H1 (cell line): ENCODE measurements around the gene AMOTL2. TPM values are rescaled to one million over a fixed set of nuclear protein-coding genes. Genes with fewer than 3 reads are reported as not detected.

Experiments used
- CTCF ChIA-PET: fragments of 300-600 bp; sonication (Branson Sonifier 250); formaldehyde crosslinking; loops from one replicate; lab custom pipeline; 2021; ENCODE audit not compliant: partially characterized antibody; lab: Charles Lee
- POLR2A ChIA-PET: fragments of 300-600 bp; sonication (Branson Sonifier 250); formaldehyde crosslinking; loops from one replicate; lab custom pipeline; 2021; ENCODE audit warnings: inconsistent platforms; ENCODE audit not compliant: partially characterized antibody; lab: Charles Lee
- DNase-seq, 2 experiments: peaks; one replicate each; pipeline versions ENCODE4 v3.0.0 to v3.0.0-alpha.2; 2010 to 2022; ENCODE audit warnings: low spot score in 2 of 2, low read depth in 1 of 2, mixed read lengths in 1 of 2
- FAIRE-seq: peaks from 2 replicates; lab custom pipeline; 2011; peaks lifted over from hg19 to GRCh38; lab: Jason Lieb, UNC
- H2AFZ ChIP-seq: 2 replicates; pipeline ENCODE4 v1.8.1; 2012; ENCODE audit warnings: low read length, inconsistent platforms
- H2AK5ac ChIP-seq: 2 replicates; pipeline ENCODE4 v1.6.1; 2013; ENCODE audit warnings: low read depth, low read length
- H2BK120ac ChIP-seq: replicated peaks from 2 replicates; pipeline ENCODE3; 2013; ENCODE audit warnings: low read depth, low read length, inconsistent platforms
- H2BK12ac ChIP-seq: 2 replicates; pipeline ENCODE4 v1.6.1; 2013; ENCODE audit warnings: low read depth, low read length
- H2BK15ac ChIP-seq: 2 replicates; pipeline ENCODE4 v1.6.1; 2013; ENCODE audit warnings: low read length
- H2BK20ac ChIP-seq: 2 replicates; pipeline ENCODE4 v1.6.1; 2013; ENCODE audit warnings: low read length
- H2BK5ac ChIP-seq: 2 replicates; pipeline ENCODE4 v1.6.1; 2013; ENCODE audit warnings: low read depth, low read length
- H3K14ac ChIP-seq: 2 replicates; pipeline ENCODE4 v1.6.1; 2013; ENCODE audit warnings: inconsistent platforms; ENCODE audit not compliant: insufficient read length
- H3K18ac ChIP-seq: 2 replicates; pipeline ENCODE4 v1.6.1; 2013; ENCODE audit warnings: low read length; ENCODE audit errors: extremely low read depth
- H3K23ac ChIP-seq: 2 replicates; pipeline ENCODE4 v1.6.1; 2013; ENCODE audit warnings: inconsistent platforms; ENCODE audit not compliant: insufficient read length
- H3K23me2 ChIP-seq: 2 replicates; pipeline ENCODE4 v1.6.1; 2013; ENCODE audit warnings: low read depth, low read length
- H3K27ac ChIP-seq: 2 replicates; pipeline ENCODE4 v1.6.1; 2011; ENCODE audit warnings: low read depth, low read length, inconsistent platforms
- H3K27me3 ChIP-seq, 4 experiments: replicated peaks in 1 of 4; 1 replicate in 1 of 4; 2 replicates in 3 of 4; pipeline versions ENCODE4 v1.6.1 to v1.8.1; 2011 to 2013; ENCODE audit warnings: low read length in 3 of 4, mild to moderate bottlenecking in 3 of 4, inconsistent platforms in 2 of 4, mixed read lengths in 2 of 4, moderate library complexity in 1 of 4; ENCODE audit not compliant: control insufficient read depth in 3 of 4, insufficient read depth in 3 of 4; ENCODE audit errors: extremely low read depth in 1 of 4
- H3K36me3 ChIP-seq, 4 experiments: 2 replicates each; pipeline versions ENCODE4 v1.6.1 to v1.8.1; 2011 to 2013; ENCODE audit warnings: mild to moderate bottlenecking in 4 of 4, low read length in 3 of 4, moderate library complexity in 2 of 4, control low read depth in 1 of 4, inconsistent platforms in 1 of 4; ENCODE audit not compliant: insufficient read depth in 4 of 4, control insufficient read depth in 2 of 4
- H3K4ac ChIP-seq: replicated peaks from 2 replicates; pipeline ENCODE3; 2013; ENCODE audit warnings: low read length, low read depth, mixed read lengths, inconsistent platforms; ENCODE audit not compliant: insufficient read length
- H3K4me1 ChIP-seq, 4 experiments: replicated peaks in 1 of 4; 1 replicate in 1 of 4; 2 replicates in 3 of 4; pipeline versions ENCODE4 v1.6.1 to v1.8.1; 2011 to 2013; ENCODE audit warnings: low read length in 3 of 4, inconsistent platforms in 2 of 4, mixed read lengths in 1 of 4; ENCODE audit not compliant: insufficient read depth in 4 of 4, control insufficient read depth in 3 of 4
- H3K4me2 ChIP-seq, 2 experiments: 2 replicates each; pipeline versions ENCODE4 v1.6.1 to v1.8.1; 2011 to 2013; ENCODE audit warnings: low read depth in 2 of 2, low read length in 2 of 2, control low read depth in 1 of 2, inconsistent platforms in 1 of 2, mild to moderate bottlenecking in 1 of 2; ENCODE audit not compliant: insufficient read depth in 1 of 2
- H3K4me3 ChIP-seq, 4 experiments: fragments of 200-600, 300-600 bp in 1 of 4; sonication (generic), shearing (Covaris generic), sonication (Bioruptor Twin) in 1 of 4; 2 replicates each; pipeline versions ENCODE4 v1.5.1 to v1.8.1; 2011 to 2016; ENCODE audit warnings: low read length in 4 of 4, low read depth in 3 of 4, control low read depth in 2 of 4, inconsistent platforms in 2 of 4, mild to moderate bottlenecking in 2 of 4, mixed read lengths in 1 of 4, moderate library complexity in 1 of 4; ENCODE audit not compliant: insufficient read depth in 2 of 4; ENCODE audit errors: extremely low read depth in 1 of 4
- H3K56ac ChIP-seq: replicated peaks from 2 replicates; pipeline ENCODE3; 2013; ENCODE audit warnings: low read depth, mild to moderate bottlenecking, mixed read lengths, low read length, inconsistent platforms; ENCODE audit not compliant: insufficient read length
- H3K79me1 ChIP-seq: 2 replicates; pipeline ENCODE4 v1.6.1; 2013; ENCODE audit warnings: low read depth, low read length, control low read depth
- H3K79me2 ChIP-seq, 2 experiments: 2 replicates each; pipeline versions ENCODE4 v1.6.1 to v1.8.1; 2012 to 2013; ENCODE audit warnings: low read length in 2 of 2, mild to moderate bottlenecking in 2 of 2, inconsistent platforms in 1 of 2; ENCODE audit not compliant: insufficient read depth in 2 of 2, control insufficient read depth in 1 of 2
- H3K9ac ChIP-seq, 4 experiments: replicated peaks in 1 of 4; 1 replicate in 1 of 4; 2 replicates in 3 of 4; pipeline versions ENCODE4 v1.6.1 to v1.8.1; 2011 to 2013; ENCODE audit warnings: low read depth in 3 of 4, low read length in 3 of 4, control low read depth in 2 of 4, mild to moderate bottlenecking in 2 of 4, moderate library complexity in 2 of 4, inconsistent platforms in 1 of 4; ENCODE audit errors: extremely low read depth in 1 of 4
- H3K9me3 ChIP-seq, 2 experiments: 2 replicates each; pipeline versions ENCODE4 v1.6.1 to v1.8.1; 2012 to 2013; ENCODE audit warnings: mild to moderate bottlenecking in 2 of 2, moderate library complexity in 2 of 2, control low read depth in 1 of 2, inconsistent platforms in 1 of 2, low read depth in 1 of 2, low read length in 1 of 2, mixed read lengths in 1 of 2; ENCODE audit not compliant: insufficient read depth in 2 of 2
- H4K20me1 ChIP-seq, 2 experiments: replicated peaks in 1 of 2; 2 replicates each; pipeline versions ENCODE3 to v1.8.1; 2011 to 2013; ENCODE audit warnings: inconsistent platforms in 2 of 2, low read length in 2 of 2, mild to moderate bottlenecking in 1 of 2; ENCODE audit not compliant: insufficient read depth in 2 of 2, control insufficient read depth in 1 of 2
- H4K5ac ChIP-seq: 2 replicates; pipeline ENCODE4 v1.6.1; 2013; ENCODE audit warnings: low read length, low read depth, mixed read lengths, inconsistent platforms; ENCODE audit not compliant: insufficient read length
- H4K8ac ChIP-seq: 2 replicates; pipeline ENCODE4 v1.8.0; 2013; ENCODE audit warnings: mild to moderate bottlenecking, moderate library complexity, low read length, inconsistent platforms; ENCODE audit not compliant: insufficient read depth; ENCODE audit errors: extremely low read depth
- H4K91ac ChIP-seq: replicated peaks from 2 replicates; pipeline ENCODE3; 2013; ENCODE audit warnings: low read length, mixed read lengths, inconsistent platforms; ENCODE audit not compliant: insufficient read length
- CTCF ChIP-seq, 3 experiments: IDR thresholded peaks; 1 replicate in 2 of 3; 2 replicates in 1 of 3; pipeline versions ENCODE4 v1.5.1 to v1.6.1; 2011; ENCODE audit warnings: low read length in 3 of 3, mild to moderate bottlenecking in 3 of 3, inconsistent platforms in 2 of 3, low read depth in 1 of 3, moderate library complexity in 1 of 3; ENCODE audit not compliant: insufficient read depth in 1 of 3; ENCODE audit errors: control extremely low read depth in 1 of 3
- HDAC6 ChIP-seq: IDR thresholded peaks from one replicate; pipeline ENCODE4 v1.7.1; 2012; ENCODE audit warnings: low read depth, mild to moderate bottlenecking, inconsistent platforms, low read length, moderate library complexity
- KDM5A ChIP-seq: fragments of 200-600 bp; IDR thresholded peaks from 2 replicates; pipeline ENCODE4 v1.7.1; 2012; ENCODE audit warnings: mild to moderate bottlenecking, low read length, inconsistent platforms, mixed read lengths
- NANOG ChIP-seq: IDR thresholded peaks from 2 replicates; pipeline ENCODE4 v1.6.1; 2011; ENCODE audit warnings: low read length, low read depth, mild to moderate bottlenecking, inconsistent platforms; ENCODE audit not compliant: insufficient read depth, poor library complexity, severe bottlenecking
- RAD21 ChIP-seq, 2 experiments: IDR thresholded peaks in 1 of 2; conservative IDR thresholded peaks in 1 of 2; 2 replicates each; pipeline ENCODE4 v1.6.1; 2011; ENCODE audit warnings: low read depth in 2 of 2, low read length in 2 of 2, improper control_type of control experiment in 1 of 2, inconsistent platforms in 1 of 2, mild to moderate bottlenecking in 1 of 2, moderate library complexity in 1 of 2
- RXRA ChIP-seq: IDR thresholded peaks from 2 replicates; pipeline ENCODE4 v1.6.1; 2011; ENCODE audit warnings: low read depth, mild to moderate bottlenecking, low read length, moderate library complexity; ENCODE audit not compliant: insufficient read depth
- SAP30 ChIP-seq: fragments of 300-600 bp; sonication (generic); IDR thresholded peaks from 2 replicates; pipeline ENCODE4 v1.7.1; 2012; ENCODE audit warnings: low read length, moderate library complexity, mild to moderate bottlenecking, inconsistent platforms; ENCODE audit not compliant: insufficient read depth, insufficient replicate concordance
- SIRT6 ChIP-seq: IDR thresholded peaks from one replicate; pipeline ENCODE4 v1.7.1; 2012; ENCODE audit warnings: low read length, inconsistent platforms
- TEAD4 ChIP-seq: IDR thresholded peaks from 2 replicates; pipeline ENCODE4 v1.6.1; 2012; ENCODE audit warnings: low read depth, low read length, inconsistent platforms, mixed read lengths
- WGBS, 2 experiments: shearing (Covaris generic) in 1 of 2; methylation state at CpG; one replicate each; pipeline versions ENCODE4 v1.1.6 to v1.1.7; 2013 to 2015; ENCODE audit warnings: low lambda C conversion rate in 2 of 2, mixed read lengths in 2 of 2, inconsistent platforms in 1 of 2, low coverage in 1 of 2, missing lambda C conversion rate in 1 of 2; ENCODE audit not compliant: insufficient replicate concordance in 2 of 2, insufficient coverage in 1 of 2, insufficient read length in 1 of 2; ENCODE audit errors: extremely low coverage in 1 of 2, missing lambda C conversion rate in 1 of 2; 5-methylcytosine and 5-hydroxymethylcytosine counted together
- polyA plus RNA-seq, 7 experiments: library from polyadenylated mRNA; depleted of rRNA in 3 of 7; stranded (reverse) in 5 of 7; unstranded in 2 of 7; fragments of >200 nt in 5 of 7; fragments of 200-250 nt in 2 of 7; gene quantifications; 1 replicate in 5 of 7; 2 replicates in 1 of 7; 4 replicates in 1 of 7; pipeline versions ENCODE4 v1.2.1 to v1.2.3, GENCODE V29; 2011 to 2013; ENCODE audit warnings: missing spikeins in 2 of 7, mixed read lengths in 2 of 7
- total RNA-seq: library from RNA; stranded (reverse); fragmentation: NEBNext Ultra II Directional; extraction: Animal tissue kit (Norgen Biotek cat#: 25700); gene quantifications from 2 replicates; pipeline ENCODE4 v1.2.1, GENCODE V29; 2021
- TF ChIP-seq, protein P1 (sequence below): IDR thresholded peaks from 2 replicates; pipeline ENCODE4 v1.6.1; 2011; ENCODE audit warnings: low read depth, mild to moderate bottlenecking, low read length; ENCODE audit not compliant: insufficient read depth

AMOTL2 gene
- total and polyA plus RNA-seq, 2 of the 8 experiments (the other 6 are each of a cell fraction or from before 2014, with no cell fraction given): 19.0 to 63.7 TPM

- no peak for DNase-seq
- Histone ChIP-seq H3K4ac (no peak overlapping the region), H4K20me1 (no peaks in the 10 kb centered on the region), H2BK5ac (no peak overlapping the region), H3K4me2 (no peak overlapping the region), H4K8ac (no peak overlapping the region), H3K4me1 (peaks cover 0 to under 1% (median 0%) of the 10 kb centered on the region in 4 experiments; a peak in 1 of 7 replicates), H3K27ac (no peak overlapping the region), H3K18ac (no peak overlapping the region), H3K56ac (no peak overlapping the region), H3K36me3 (no peaks in the 10 kb centered on the region), H3K14ac (no peak overlapping the region), H2AK5ac (no peak overlapping the region), H3K23ac (no peak overlapping the region), H3K79me2 (no peaks in the 10 kb centered on the region), H3K4me3 (no peak overlapping the region), H2BK120ac (no peak overlapping the region), H3K27me3 (no peaks in the 10 kb centered on the region; a peak in 1 of 7 replicates), H2BK12ac (no peak overlapping the region), H2BK15ac (no peak overlapping the region), H3K23me2 (no peaks in the 10 kb centered on the region), H4K5ac (no peak overlapping the region), H2AFZ (no peak overlapping the region), H2BK20ac (no peak overlapping the region), H3K79me1 (no peaks in the 10 kb centered on the region), H4K91ac (no peak overlapping the region), H3K9me3 (no peaks in the 10 kb centered on the region; a peak in 1 of 4 replicates), H3K9ac (no peak overlapping the region)
- FAIRE-seq: no peak
- WGBS, 2 experiments: 88% methylated on average over 2 of the region's 2 CpGs; no CpG with 5 or more reads in 1 of the 2 experiments
- ChIA-PET CTCF (interaction anchor here (0.5 to 2.2 kb wide), 5 partner anchors 9 to 1508 kb away, joined by 3 to 13 read pairs (median 5); no protein-coding TSS in a partner anchor), POLR2A (interaction anchor here (0.8 to 45.2 kb wide), 4 partner anchors 2 to 134 kb away, joined by 3 to 1731 read pairs (median 869); partner anchors contain the start of gene AMOTL2)
- no peak for TF ChIP-seq SIRT6
- TF ChIP-seq HDAC6: no peak
- no peak for TF ChIP-seq SAP30
- TF ChIP-seq RAD21 (IDR thresholded peaks at IDR 0.05 in 1 of 2, conservative IDR thresholded peaks at IDR 0.05 in 1 of 2; ENCODE audit: low read depth in 2 of 2, low read length in 2 of 2): no peak
- TF ChIP-seq, protein P1, sequence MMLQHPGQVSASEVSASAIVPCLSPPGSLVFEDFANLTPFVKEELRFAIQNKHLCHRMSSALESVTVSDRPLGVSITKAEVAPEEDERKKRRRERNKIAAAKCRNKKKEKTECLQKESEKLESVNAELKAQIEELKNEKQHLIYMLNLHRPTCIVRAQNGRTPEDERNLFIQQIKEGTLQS: no peak
- no peak for TF ChIP-seq RXRA
- no peak for TF ChIP-seq KDM5A
- no peak for TF ChIP-seq CTCF (IDR thresholded peaks at IDR 0.05; ENCODE audit: control extremely low read depth in 1 of 3, insufficient read depth in 1 of 3, low read depth in 1 of 3, low read length in 3 of 3)
- no peak for TF ChIP-seq NANOG
- TF ChIP-seq TEAD4: no peak
Measured at GRCh38 chr3:134344560-134344959, 29.7 kb downstream of the AMOTL2 start.
